ENCODE data around the gene ANKRD7.
A peak's percentile ranks its signal among the peaks of the same experiment; 100 is the strongest.

The ANKRD7 gene

GRCh38 chr7:118194571-118194970 lies 29.9 kb upstream of the ANKRD7 start:
- H3K4me1 ChIP-seq (ENCODE audit: low read length): no peaks in the 10 kb centered on the region
- no peak for TF ChIP-seq CTCF (IDR thresholded peaks at IDR 0.05; ENCODE audit: low read length)
- TF ChIP-seq EZH2 (optimal IDR thresholded peaks at IDR 0.05; ENCODE audit: low read depth, low read length): no peak
- TF ChIP-seq EZH2phosphoT487 (IDR thresholded peaks at IDR 0.05; ENCODE audit: low read length): no peak
- no peaks in the 10 kb centered on the region for H4K20me1 ChIP-seq (ENCODE audit: insufficient read depth, low read length)
- no peak overlapping the region for H3K4me2 ChIP-seq (ENCODE audit: low read depth, low read length)
- no peaks in the 10 kb centered on the region for H3K9me2 ChIP-seq (replicated peaks; ENCODE audit: insufficient read depth, low read length)
- no peak overlapping the region for H3K9ac ChIP-seq (ENCODE audit: low read length)
- no peaks in the 10 kb centered on the region for H3K27me3 ChIP-seq (replicated peaks; ENCODE audit: insufficient read depth, low read length)
- H2AFZ ChIP-seq (ENCODE audit: low read length): no peak overlapping the region
- H3K79me2 ChIP-seq (ENCODE audit: low read length): no peaks in the 10 kb centered on the region
- no peak overlapping the region for H3K4me3 ChIP-seq (ENCODE audit: low read length)
- no peak overlapping the region for H3K27ac ChIP-seq (ENCODE audit: low read length)
- no peaks in the 10 kb centered on the region for H3K9me3 ChIP-seq (replicated peaks; ENCODE audit: insufficient read depth, low read length)
- peaks cover 11% of the 10 kb centered on the region for H3K36me3 ChIP-seq (replicated peaks; ENCODE audit: insufficient read depth, low read length)
- DNase-seq: no peak
- peaks cover 15% of the 10 kb centered on the region; the same call in 1 of the 2 replicates for H3F3A ChIP-seq (ENCODE audit: insufficient read depth, low read length)

DNA sequence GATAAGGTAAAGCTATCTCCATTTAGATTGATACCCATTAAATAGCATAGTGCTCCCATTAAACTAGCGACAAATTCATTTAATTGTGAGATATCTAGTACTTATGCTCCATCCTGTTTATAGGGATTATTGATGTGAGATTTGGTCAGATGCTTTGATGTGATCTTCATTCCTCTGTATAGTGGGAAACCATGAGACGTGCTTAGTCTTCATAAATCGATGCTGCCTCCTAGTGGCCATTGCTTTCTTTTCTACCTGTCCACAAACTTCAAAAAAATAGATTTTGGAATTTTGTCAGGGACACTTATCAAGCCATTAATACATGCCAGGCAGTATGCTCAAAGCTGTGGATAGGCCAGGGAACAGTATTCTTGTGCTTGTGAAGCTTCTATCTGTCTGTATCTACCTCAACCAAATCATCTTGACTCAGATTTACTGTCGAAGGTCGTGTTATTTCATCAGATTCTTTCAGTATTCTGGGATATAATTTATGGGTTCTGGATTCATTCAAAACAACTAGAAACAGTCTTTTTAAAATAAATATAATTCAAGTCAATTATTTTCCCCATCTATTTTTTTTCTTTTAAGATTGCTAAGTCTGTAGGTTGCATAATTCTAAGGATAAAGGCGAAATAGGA lies 28.5 kb upstream of the ANKRD7 start:
- no peak overlapping the region for H3K4me2 ChIP-seq (ENCODE audit: low read depth, low read length)
- no peaks in the 10 kb centered on the region for H3K4me1 ChIP-seq (ENCODE audit: low read length)
- TF ChIP-seq EZH2 (optimal IDR thresholded peaks at IDR 0.05; ENCODE audit: low read depth, low read length) (no peak), EZH2phosphoT487 (IDR thresholded peaks at IDR 0.05; ENCODE audit: low read length) (no peak), CTCF (IDR thresholded peaks at IDR 0.05; ENCODE audit: low read length) (peak; percentile 87)
- H3K9me3 ChIP-seq (replicated peaks; ENCODE audit: insufficient read depth, low read length): no peaks in the 10 kb centered on the region
- no peak overlapping the region for H3K27ac ChIP-seq (ENCODE audit: low read length)
- H3K27me3 ChIP-seq (replicated peaks; ENCODE audit: insufficient read depth, low read length): no peaks in the 10 kb centered on the region
- H3K79me2 ChIP-seq (ENCODE audit: low read length): no peaks in the 10 kb centered on the region
- DNase-seq: peak; percentile 69
- peaks cover 15% of the 10 kb centered on the region; the same call in 1 of the 2 replicates for H3F3A ChIP-seq (ENCODE audit: insufficient read depth, low read length)
- no peak overlapping the region for H3K9ac ChIP-seq (ENCODE audit: low read length)
- H3K36me3 ChIP-seq (replicated peaks; ENCODE audit: insufficient read depth, low read length): peaks cover 11% of the 10 kb centered on the region
- no peaks in the 10 kb centered on the region for H3K9me2 ChIP-seq (replicated peaks; ENCODE audit: insufficient read depth, low read length)
- no peaks in the 10 kb centered on the region for H4K20me1 ChIP-seq (ENCODE audit: insufficient read depth, low read length)
- no peak overlapping the region for H2AFZ ChIP-seq (ENCODE audit: low read length)
- H3K4me3 ChIP-seq (ENCODE audit: low read length): no peak overlapping the region

GRCh38 chr7:118202061-118202460 lies 22.4 kb upstream of the ANKRD7 start:
- H4K20me1 ChIP-seq (ENCODE audit: insufficient read depth, low read length): no peaks in the 10 kb centered on the region
- no peak overlapping the region for H3K4me3 ChIP-seq (ENCODE audit: low read length)
- H3K9me2 ChIP-seq (replicated peaks; ENCODE audit: insufficient read depth, low read length): no peaks in the 10 kb centered on the region
- H3K4me1 ChIP-seq (ENCODE audit: low read length): no peaks in the 10 kb centered on the region
- no peak overlapping the region for H2AFZ ChIP-seq (ENCODE audit: low read length)
- H3K27me3 ChIP-seq (replicated peaks; ENCODE audit: insufficient read depth, low read length): no peaks in the 10 kb centered on the region
- H3K9me3 ChIP-seq (replicated peaks; ENCODE audit: insufficient read depth, low read length): no peaks in the 10 kb centered on the region
- no peaks in the 10 kb centered on the region for H3K79me2 ChIP-seq (ENCODE audit: low read length)
- no peak overlapping the region for H3K27ac ChIP-seq (ENCODE audit: low read length)
- no peaks in the 10 kb centered on the region for H3F3A ChIP-seq (ENCODE audit: insufficient read depth, low read length)
- H3K9ac ChIP-seq (ENCODE audit: low read length): no peak overlapping the region
- H3K36me3 ChIP-seq (replicated peaks; ENCODE audit: insufficient read depth, low read length): no peaks in the 10 kb centered on the region
- TF ChIP-seq EZH2phosphoT487 (IDR thresholded peaks at IDR 0.05; ENCODE audit: low read length) (no peak), EZH2 (optimal IDR thresholded peaks at IDR 0.05; ENCODE audit: low read depth, low read length) (no peak), CTCF (IDR thresholded peaks at IDR 0.05; ENCODE audit: low read length) (no peak)
- H3K4me2 ChIP-seq (ENCODE audit: low read depth, low read length): no peak overlapping the region
- DNase-seq: no peak

Measured in MM.1S (cell line).